Effector memory CD4-positive, alpha-beta T cell (primary cell): ENCODE data around the gene MAN2B2.

Experiments used
- DNase-seq, 3 donors: peaks; one replicate each; pipeline ENCODE4 v3.0.0-alpha.2; 2020
- H3K27ac ChIP-seq: 2 replicates; pipeline ENCODE4 v1.7.0; 2013; ENCODE audit warnings: mild to moderate bottlenecking, low read length, moderate library complexity; ENCODE audit not compliant: insufficient read depth, poor library complexity, severe bottlenecking
- H3K27me3 ChIP-seq: replicated peaks from 2 replicates; pipeline ENCODE4 v1.7.0; 2013; ENCODE audit warnings: mild to moderate bottlenecking, low read length; ENCODE audit not compliant: insufficient read depth, control insufficient read depth, poor library complexity, severe bottlenecking
- H3K36me3 ChIP-seq: 2 replicates; pipeline ENCODE4 v1.7.0; 2013; ENCODE audit warnings: mild to moderate bottlenecking, low read length, moderate library complexity; ENCODE audit not compliant: control insufficient read depth, insufficient read depth
- H3K4me1 ChIP-seq: 2 replicates; pipeline ENCODE4 v1.7.0; 2013; ENCODE audit warnings: low read length, mild to moderate bottlenecking; ENCODE audit not compliant: control insufficient read depth, insufficient read depth, poor library complexity, severe bottlenecking
- H3K4me3 ChIP-seq: 2 replicates; pipeline ENCODE4 v1.7.0; 2013; ENCODE audit warnings: low read length, low read depth, mild to moderate bottlenecking; ENCODE audit not compliant: insufficient read depth, poor library complexity, severe bottlenecking
- H3K9me3 ChIP-seq: 2 replicates; pipeline ENCODE4 v1.7.0; 2013; ENCODE audit warnings: mild to moderate bottlenecking, low read length, moderate library complexity; ENCODE audit not compliant: control insufficient read depth

Gene MAN2B2

GRCh38 chr4:6639137-6639680 is 64.2 kb downstream of the MAN2B2 start:
- Histone ChIP-seq H3K4me1 (peaks cover 12% of the 10 kb centered on the region), H3K27me3 (no peaks in the 10 kb centered on the region), H3K36me3 (peaks cover 17% of the 10 kb centered on the region), H3K27ac (no peak overlapping the region), H3K9me3 (no peaks in the 10 kb centered on the region), H3K4me3 (no peak overlapping the region)
- no peak for DNase-seq

- peak within 1 kb of the TSS; percentile 96 for H3K27ac ChIP-seq
- no peaks in the 10 kb centered on the region for H3K27me3 ChIP-seq
- peak; percentile 87 to 92 (median 90) for DNase-seq
These were observed 65.5 kb downstream of the MAN2B2 start, which contains the start of gene MRFAP1 for GRCh38 chr4:6640292-6641163. MRFAP1 (plus strand) TSS chr4:6640685; CDS start chr4:6640863, 178 bp downstream.

GRCh38 chr4:6641164-6641970 is 66.4 kb downstream of the MAN2B2 start:
- H3K27ac ChIP-seq = peak overlapping the region; percentile 96
- peak; percentile 31 to 45 (median 41) for DNase-seq
- H3K4me3 ChIP-seq = peak overlapping the region; percentile 93
- peaks cover 17% of the 10 kb centered on the region for H3K36me3 ChIP-seq
- no peaks in the 10 kb centered on the region for H3K9me3 ChIP-seq
- peaks cover 12% of the 10 kb centered on the region for H3K4me1 ChIP-seq
- H3K27me3 ChIP-seq = no peaks in the 10 kb centered on the region

More at GRCh38 chr4:6640292-6641163, 65.5 kb downstream of the MAN2B2 start, which contains the start of gene MRFAP1:
- peaks cover 12% of the 10 kb centered on the region for H3K4me1 ChIP-seq
- no peaks in the 10 kb centered on the region for H3K9me3 ChIP-seq
- peak within 1 kb of the TSS; percentile 93 for H3K4me3 ChIP-seq
- H3K36me3 ChIP-seq = peaks cover 17% of the 10 kb centered on the region

GRCh38 chr4:6641971-6642320 is 67.0 kb downstream of the MAN2B2 start:
- Histone ChIP-seq H3K36me3 (peaks cover 17% of the 10 kb centered on the region), H3K27ac (peak overlapping the region; percentile 96), H3K9me3 (no peaks in the 10 kb centered on the region), H3K4me1 (peaks cover 12% of the 10 kb centered on the region), H3K27me3 (no peaks in the 10 kb centered on the region), H3K4me3 (peak overlapping the region; percentile 93)
- no peak for DNase-seq

- Histone ChIP-seq H3K4me1 (peaks cover 12% of the 10 kb centered on the region), H3K4me3 (no peak overlapping the region), H3K9me3 (no peaks in the 10 kb centered on the region), H3K27ac (peak overlapping the region; percentile 96), H3K27me3 (no peaks in the 10 kb centered on the region), H3K36me3 (peaks cover 17% of the 10 kb centered on the region)
- DNase-seq = no peak
These were observed 68.3 kb downstream of the MAN2B2 start for GRCh38 chr4:6643141-6643847.

- Histone ChIP-seq H3K9me3 (no peaks in the 10 kb centered on the region), H3K4me3 (no peak overlapping the region), H3K4me1 (peaks cover 12% of the 10 kb centered on the region), H3K27ac (no peak overlapping the region), H3K36me3 (peaks cover 17% of the 10 kb centered on the region), H3K27me3 (no peaks in the 10 kb centered on the region)
- DNase-seq = no peak
These were observed 70.0 kb downstream of the MAN2B2 start for GRCh38 chr4:6644792-6645530.

- Histone ChIP-seq H3K9me3 (no peaks in the 10 kb centered on the region), H3K27me3 (no peaks in the 10 kb centered on the region), H3K4me3 (no peak overlapping the region), H3K27ac (no peak overlapping the region), H3K36me3 (peaks cover 11% of the 10 kb centered on the region), H3K4me1 (peaks cover 6% of the 10 kb centered on the region)
- DNase-seq = no peak
These were observed 72.2 kb downstream of the MAN2B2 start for GRCh38 chr4:6647169-6647568.

- Histone ChIP-seq H3K4me1 (peaks cover under 1% of the 10 kb centered on the region), H3K9me3 (no peaks in the 10 kb centered on the region), H3K36me3 (peaks cover 7% of the 10 kb centered on the region), H3K27me3 (no peaks in the 10 kb centered on the region), H3K27ac (no peak overlapping the region), H3K4me3 (no peak overlapping the region)
- DNase-seq = no peak
These were observed 72.7 kb downstream of the MAN2B2 start for GRCh38 chr4:6647582-6648230.

GRCh38 chr4:6649216-6649615 is 74.2 kb downstream of the MAN2B2 start:
- DNase-seq = no peak
- no peaks in the 10 kb centered on the region for H3K4me1 ChIP-seq
- H3K36me3 ChIP-seq = no peaks in the 10 kb centered on the region
- H3K4me3 ChIP-seq = no peak overlapping the region
- H3K27ac ChIP-seq = no peak overlapping the region
- H3K9me3 ChIP-seq = no peaks in the 10 kb centered on the region
- no peaks in the 10 kb centered on the region for H3K27me3 ChIP-seq
